Loucy (cell line): ENCODE results near the gene COL2A1.

Experiments used
- CTCF ChIP-seq: fragments of 200-600 bp; sonication (generic); conservative IDR thresholded peaks from 2 replicates; pipeline ENCODE4 v1.5.1; 2014; ENCODE audit warnings: mild to moderate bottlenecking, antibody characterized with exemption, low read length
- EZH2phosphoT487 ChIP-seq: fragments of 200-600 bp; IDR thresholded peaks from 2 replicates; pipeline ENCODE4 v1.6.1; 2018; ENCODE audit warnings: antibody characterized with exemption, mild to moderate bottlenecking, moderate library complexity, borderline replicate concordance

- TF ChIP-seq CTCF (no peak), EZH2phosphoT487 (no peak)
These were observed 9.0 kb upstream of the COL2A1 start for GRCh38 chr12:48013287-48013686.
